Measurements from ENCODE around the gene CALHM1.

The CALHM1 gene

GRCh38 chr10:103480521-103480920 lies 21.8 kb upstream of the CALHM1 start:
- no peak overlapping the region for H3K4me3 ChIP-seq (ENCODE audit: low read length)
- no peaks in the 10 kb centered on the region for H3K27me3 ChIP-seq (ENCODE audit: insufficient read depth, low read length)
- no peaks in the 10 kb centered on the region for H3K9me3 ChIP-seq (ENCODE audit: insufficient read depth, low read depth, low read length)
- no peak overlapping the region for H3K27ac ChIP-seq (ENCODE audit: low read length)
- H3K9ac ChIP-seq (ENCODE audit: low read depth, low read length), result no peak overlapping the region
- no peaks in the 10 kb centered on the region for H3K36me3 ChIP-seq (ENCODE audit: insufficient read depth, low read depth, low read length)
- peaks cover 8% of the 10 kb centered on the region for H3K4me1 ChIP-seq (ENCODE audit: insufficient read depth, low read length)

GRCh38 chr10:103479135-103479534 lies 20.4 kb upstream of the CALHM1 start, which contains the start of gene CALHM3:
TSS of gene CALHM3 (minus strand) at chr10:103479240. CDS start at chr10:103479032, 208 bp downstream.
- Histone ChIP-seq H3K27ac (ENCODE audit: low read length) (no peak within 1 kb of the TSS), H3K9me3 (ENCODE audit: insufficient read depth, low read depth, low read length) (no peaks in the 10 kb centered on the region), H3K9ac (ENCODE audit: low read depth, low read length) (no peak within 1 kb of the TSS)

GRCh38 chr10:103478671-103479070 lies 20.0 kb upstream of the CALHM1 start:
- Histone ChIP-seq H3K36me3 (ENCODE audit: insufficient read depth, low read depth, low read length) (no peaks in the 10 kb centered on the region), H3K9ac (ENCODE audit: low read depth, low read length) (no peak overlapping the region), H3K4me3 (ENCODE audit: low read length) (no peak overlapping the region), H3K27ac (ENCODE audit: low read length) (no peak overlapping the region), H3K9me3 (ENCODE audit: insufficient read depth, low read depth, low read length) (no peaks in the 10 kb centered on the region), H3K4me1 (ENCODE audit: insufficient read depth, low read length) (peaks cover 8% of the 10 kb centered on the region), H3K27me3 (ENCODE audit: insufficient read depth, low read length) (no peaks in the 10 kb centered on the region)

More at GRCh38 chr10:103479135-103479534, 20.4 kb upstream of the CALHM1 start, which contains the start of gene CALHM3:
- no peaks in the 10 kb centered on the region for H3K27me3 ChIP-seq (ENCODE audit: insufficient read depth, low read length)
- peaks cover 8% of the 10 kb centered on the region for H3K4me1 ChIP-seq (ENCODE audit: insufficient read depth, low read length)
- no peaks in the 10 kb centered on the region for H3K36me3 ChIP-seq (ENCODE audit: insufficient read depth, low read depth, low read length)
- no peak within 1 kb of the TSS for H3K4me3 ChIP-seq (ENCODE audit: low read length)

DNA sequence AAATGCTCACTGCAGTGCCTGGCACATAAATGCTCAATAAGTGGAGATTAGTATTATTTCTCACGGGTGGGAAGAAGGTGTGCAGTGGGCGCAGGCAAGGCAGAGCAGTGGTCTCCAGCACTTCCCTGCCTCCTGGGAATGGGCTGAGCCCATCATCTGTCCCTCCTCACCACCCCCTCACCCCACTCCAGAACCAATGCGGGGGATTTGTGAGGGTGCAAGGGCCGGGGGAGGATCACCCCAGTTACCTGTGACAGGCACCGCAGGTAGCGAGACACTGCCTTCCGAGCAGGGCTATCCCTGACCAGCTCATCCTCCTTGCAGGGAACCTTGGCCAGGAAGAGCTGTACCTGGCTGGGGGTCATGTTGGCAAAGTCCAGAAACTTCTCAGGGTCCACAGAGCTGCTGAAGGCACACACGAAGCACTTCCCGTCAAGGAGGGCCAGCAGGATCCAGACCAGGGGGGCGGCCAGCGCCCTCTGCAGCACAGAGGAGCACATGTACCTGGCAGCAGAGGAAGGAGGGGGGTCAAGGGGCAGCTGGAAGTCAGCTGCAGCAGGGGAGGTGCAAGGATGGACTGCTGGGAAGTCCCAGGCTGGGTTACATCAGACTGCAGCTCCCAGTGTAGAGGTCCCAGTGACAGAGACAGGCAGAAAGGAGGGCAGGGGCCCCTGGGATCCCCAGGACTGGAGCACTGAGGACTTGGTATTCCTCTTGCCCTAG lies 17.5 kb upstream of the CALHM1 start:
- Histone ChIP-seq H3K36me3 (ENCODE audit: insufficient read depth, low read depth, low read length) (no peaks in the 10 kb centered on the region), H3K27ac (ENCODE audit: low read length) (no peak overlapping the region), H3K4me1 (ENCODE audit: insufficient read depth, low read length) (peaks cover 9% of the 10 kb centered on the region)

GRCh38 chr10:103475437-103475836 lies 16.7 kb upstream of the CALHM1 start:
- Histone ChIP-seq H3K4me1 (ENCODE audit: insufficient read depth, low read length) (peaks cover 11% of the 10 kb centered on the region), H3K4me3 (ENCODE audit: low read length) (no peak overlapping the region), H3K27me3 (ENCODE audit: insufficient read depth, low read length) (no peaks in the 10 kb centered on the region), H3K36me3 (ENCODE audit: insufficient read depth, low read depth, low read length) (no peaks in the 10 kb centered on the region), H3K9me3 (ENCODE audit: insufficient read depth, low read depth, low read length) (no peaks in the 10 kb centered on the region), H3K27ac (ENCODE audit: low read length) (no peak overlapping the region), H3K9ac (ENCODE audit: low read depth, low read length) (no peak overlapping the region)

More for the DNA sequence above, 17.5 kb upstream of the CALHM1 start:
- Histone ChIP-seq H3K9me3 (ENCODE audit: insufficient read depth, low read depth, low read length) (no peaks in the 10 kb centered on the region), H3K27me3 (ENCODE audit: insufficient read depth, low read length) (no peaks in the 10 kb centered on the region), H3K4me3 (ENCODE audit: low read length) (no peak overlapping the region), H3K9ac (ENCODE audit: low read depth, low read length) (peak overlapping the region; percentile 29; the same call in 1 of the 2 replicates)

DNA sequence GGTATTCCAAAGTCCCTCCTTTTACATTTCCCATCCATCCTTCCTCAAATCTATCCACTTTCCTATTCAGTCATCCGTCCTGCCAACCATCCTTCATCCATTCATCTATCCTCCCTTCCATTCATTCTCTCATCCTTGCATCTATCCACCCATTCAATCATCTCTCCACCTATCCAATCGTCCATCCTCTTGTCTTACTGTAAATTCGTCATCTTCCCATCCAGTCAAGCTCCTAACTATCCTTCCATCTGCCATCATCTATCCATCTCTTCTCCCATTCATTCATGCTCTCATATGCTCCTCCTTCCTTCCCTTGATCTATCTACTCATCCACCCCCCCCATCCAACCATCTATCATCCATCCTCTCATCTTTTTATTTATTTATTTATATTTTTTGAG lies 15.4 kb upstream of the CALHM1 start:
- Histone ChIP-seq H3K36me3 (ENCODE audit: insufficient read depth, low read depth, low read length) (no peaks in the 10 kb centered on the region), H3K9ac (ENCODE audit: low read depth, low read length) (no peak overlapping the region), H3K27me3 (ENCODE audit: insufficient read depth, low read length) (no peaks in the 10 kb centered on the region), H3K4me1 (ENCODE audit: insufficient read depth, low read length) (peaks cover 11% of the 10 kb centered on the region), H3K9me3 (ENCODE audit: insufficient read depth, low read depth, low read length) (no peaks in the 10 kb centered on the region), H3K4me3 (ENCODE audit: low read length) (no peak overlapping the region), H3K27ac (ENCODE audit: low read length) (no peak overlapping the region)

DNA sequence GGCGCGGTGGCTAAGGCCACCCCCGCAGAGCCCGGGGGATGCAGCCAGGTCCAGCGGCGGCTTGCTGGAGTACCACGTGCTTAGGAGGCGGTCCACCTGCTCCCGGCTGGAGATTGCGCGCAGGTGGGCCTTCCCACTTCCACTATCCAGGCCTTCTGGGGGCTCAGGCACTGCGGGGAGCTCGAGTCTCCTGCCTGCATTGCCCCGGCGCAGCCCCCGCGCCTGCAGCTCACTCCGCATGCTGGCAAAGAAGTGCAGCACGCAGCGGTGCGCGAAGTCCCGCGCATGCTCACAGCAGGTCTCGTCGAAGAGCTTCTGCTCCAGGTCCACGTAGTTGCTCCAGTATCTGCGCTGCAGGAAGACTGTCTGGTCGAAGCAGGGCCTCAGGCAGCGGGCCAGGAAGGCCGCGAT lies 14.6 kb upstream of the CALHM1 start:
- peaks cover 11% of the 10 kb centered on the region for H3K4me1 ChIP-seq (ENCODE audit: insufficient read depth, low read length)
- H3K36me3 ChIP-seq (ENCODE audit: insufficient read depth, low read depth, low read length), result no peaks in the 10 kb centered on the region
- H3K4me3 ChIP-seq (ENCODE audit: low read length), result no peak overlapping the region
- no peaks in the 10 kb centered on the region for H3K9me3 ChIP-seq (ENCODE audit: insufficient read depth, low read depth, low read length)
- H3K27me3 ChIP-seq (ENCODE audit: insufficient read depth, low read length), result no peaks in the 10 kb centered on the region
- H3K27ac ChIP-seq (ENCODE audit: low read length), result no peak overlapping the region
- H3K9ac ChIP-seq (ENCODE audit: low read depth, low read length), result no peak overlapping the region

DNA sequence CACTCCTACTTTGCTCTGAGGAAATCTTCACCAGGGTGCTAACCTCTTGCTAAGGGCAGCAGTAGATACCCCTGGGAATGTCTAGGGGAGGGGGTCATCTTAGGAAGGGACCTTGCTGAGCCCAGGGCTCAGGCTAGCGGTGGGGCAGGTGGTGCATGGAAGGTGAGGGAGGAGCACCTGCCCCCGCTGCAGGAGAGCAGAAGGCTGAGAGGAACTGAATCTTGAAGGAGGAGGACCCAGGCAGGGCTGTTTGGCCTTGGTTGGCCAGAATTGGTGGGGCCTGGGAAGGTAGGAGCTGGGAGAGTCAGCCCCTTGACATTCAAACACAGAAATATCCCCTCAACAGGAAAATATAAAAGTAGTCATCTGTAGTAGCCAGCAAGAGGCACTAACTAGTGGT lies 13.3 kb upstream of the CALHM1 start:
- Histone ChIP-seq H3K9me3 (ENCODE audit: insufficient read depth, low read depth, low read length) (no peaks in the 10 kb centered on the region), H3K27ac (ENCODE audit: low read length) (no peak overlapping the region), H3K4me1 (ENCODE audit: insufficient read depth, low read length) (peaks cover 8% of the 10 kb centered on the region), H3K9ac (ENCODE audit: low read depth, low read length) (no peak overlapping the region; the same call in 1 of the 2 replicates), H3K4me3 (ENCODE audit: low read length) (no peak overlapping the region), H3K36me3 (ENCODE audit: insufficient read depth, low read depth, low read length) (no peaks in the 10 kb centered on the region), H3K27me3 (ENCODE audit: insufficient read depth, low read length) (no peaks in the 10 kb centered on the region)

GRCh38 chr10:103470761-103471653 lies 12.3 kb upstream of the CALHM1 start:
- Histone ChIP-seq H3K4me1 (ENCODE audit: insufficient read depth, low read length) (peaks cover 3% of the 10 kb centered on the region), H3K9ac (ENCODE audit: low read depth, low read length) (no peak overlapping the region), H3K27me3 (ENCODE audit: insufficient read depth, low read length) (no peaks in the 10 kb centered on the region), H3K4me3 (ENCODE audit: low read length) (no peak overlapping the region), H3K9me3 (ENCODE audit: insufficient read depth, low read depth, low read length) (no peaks in the 10 kb centered on the region), H3K27ac (ENCODE audit: low read length) (no peak overlapping the region), H3K36me3 (ENCODE audit: insufficient read depth, low read depth, low read length) (no peaks in the 10 kb centered on the region)

- Histone ChIP-seq H3K27ac (ENCODE audit: low read length) (no peak overlapping the region), H3K27me3 (ENCODE audit: insufficient read depth, low read length) (no peaks in the 10 kb centered on the region), H3K36me3 (ENCODE audit: insufficient read depth, low read depth, low read length) (no peaks in the 10 kb centered on the region), H3K9ac (ENCODE audit: low read depth, low read length) (no peak overlapping the region), H3K4me1 (ENCODE audit: insufficient read depth, low read length) (peaks cover 3% of the 10 kb centered on the region), H3K4me3 (ENCODE audit: low read length) (no peak overlapping the region), H3K9me3 (ENCODE audit: insufficient read depth, low read depth, low read length) (no peaks in the 10 kb centered on the region)
Observed at GRCh38 chr10:103469201-103469600, 10.5 kb upstream of the CALHM1 start.

DNA sequence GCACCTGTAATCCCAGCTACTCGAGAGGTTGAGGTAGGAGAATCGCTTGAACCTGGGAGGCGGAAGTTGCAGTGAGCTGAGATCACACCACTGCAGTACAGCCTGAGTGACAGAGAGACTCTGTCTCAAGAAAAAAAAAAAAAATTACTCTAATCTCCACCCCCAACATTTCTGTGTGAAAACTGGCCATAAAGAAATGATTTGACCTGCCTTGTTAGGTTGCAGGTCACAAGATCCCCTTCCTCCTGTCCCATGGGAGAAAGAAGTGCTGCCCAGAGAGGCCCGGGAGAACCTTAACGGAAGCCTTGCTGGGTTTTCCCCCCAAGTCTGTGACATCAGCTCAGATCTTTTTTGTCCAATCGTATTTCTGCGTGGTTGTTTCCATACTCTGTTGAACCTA lies 8.7 kb upstream of the CALHM1 start:
- Histone ChIP-seq H3K27ac (ENCODE audit: low read length) (no peak overlapping the region), H3K9ac (ENCODE audit: low read depth, low read length) (no peak overlapping the region), H3K4me1 (ENCODE audit: insufficient read depth, low read length) (peaks cover 3% of the 10 kb centered on the region), H3K36me3 (ENCODE audit: insufficient read depth, low read depth, low read length) (no peaks in the 10 kb centered on the region), H3K4me3 (ENCODE audit: low read length) (no peak overlapping the region), H3K27me3 (ENCODE audit: insufficient read depth, low read length) (no peaks in the 10 kb centered on the region), H3K9me3 (ENCODE audit: insufficient read depth, low read depth, low read length) (no peaks in the 10 kb centered on the region)
